ENCODE results near the gene DCST2. TPM values are rescaled to one million over a fixed set of nuclear protein-coding genes. Genes with fewer than 3 reads are reported as not detected.

The DCST2 gene
- total and polyA plus RNA-seq, 9 of the 15 experiments (the other 6 are each of a cell fraction or from before 2014, with no cell fraction given): 0.09 to 0.49 (median 0.11) TPM; not detected in 3

GRCh38 chr1:154998818-154999570 lies 34.6 kb downstream of the DCST2 start (continued):
- TF ChIP-seq TEAD1 (CRISPR knock-in tag; IDR thresholded peaks at IDR 0.05): no peak
- no peak for TF ChIP-seq ZNF583 (CRISPR knock-in tag; IDR thresholded peaks at IDR 0.05)
- TF ChIP-seq CAMTA2 (CRISPR knock-in tag; conservative IDR thresholded peaks at IDR 0.05): 0 out of 2 replicates have a peak, but pooled peaks have one; percentile 18
- TF ChIP-seq ZBTB5 (IDR thresholded peaks at IDR 0.05): no peak
- TF ChIP-seq TOE1 (IDR thresholded peaks at IDR 0.05; ENCODE audit: borderline replicate concordance): no peak
- TF ChIP-seq TOE1 (CRISPR knock-in tag; IDR thresholded peaks at IDR 0.05; ENCODE audit: borderline replicate concordance, low read depth): no peak
- no peak; the same call in 1 of the 2 replicates for TF ChIP-seq ZNF395 (CRISPR knock-in tag; IDR thresholded peaks at IDR 0.05)
- TF ChIP-seq ATF2 (CRISPR knock-in tag; IDR thresholded peaks at IDR 0.05): no peak
- TF ChIP-seq ZNF655 (CRISPR knock-in tag; IDR thresholded peaks at IDR 0.05): no peak
- no peak for TF ChIP-seq SLC30A9 (CRISPR knock-in tag; IDR thresholded peaks at IDR 0.05)
- no peak for TF ChIP-seq CREB3 (tag; conservative IDR thresholded peaks at IDR 0.05; ENCODE audit: low read depth)
- TF ChIP-seq XRCC5 (IDR thresholded peaks at IDR 0.05; ENCODE audit: low read depth, low read length): peak; percentile 87
- no peak for TF ChIP-seq ZNF124 (CRISPR knock-in tag; IDR thresholded peaks at IDR 0.05)
- no peak for TF ChIP-seq HSF4 (CRISPR knock-in tag; IDR thresholded peaks at IDR 0.05; ENCODE audit: borderline replicate concordance)
- no peak for TF ChIP-seq ARHGAP35 (IDR thresholded peaks at IDR 0.05; ENCODE audit: partially characterized antibody)
- TF ChIP-seq NFIC (IDR thresholded peaks at IDR 0.05): peak; percentile 23; the same call in 1 of the 2 replicates
- TF ChIP-seq GTF2B (IDR thresholded peaks at IDR 0.05; ENCODE audit: extremely low read depth, insufficient read length): peak; percentile 33
- no peak for TF ChIP-seq ZNF146 (CRISPR knock-in tag; IDR thresholded peaks at IDR 0.05; ENCODE audit: unreplicated experiment)
- TF ChIP-seq GTF2A2 (tag; IDR thresholded peaks at IDR 0.05): 0 out of 2 replicates have a peak, but pooled peaks have one; percentile 59

Measured in K562 (cell line).